HuH-7 (cell line): Measurements from ENCODE around the gene MYBPC1.
"Not testable (repeated sequence)": the region's sequence is repeated elsewhere in the genome, so short reads cannot be mapped to it uniquely, and the experiment has no call there.

Source experiments
- DNase-seq: peaks from one replicate; pipeline ENCODE4 v3.0.0; 2011; ENCODE audit warnings: low spot score

Gene MYBPC1

DNA sequence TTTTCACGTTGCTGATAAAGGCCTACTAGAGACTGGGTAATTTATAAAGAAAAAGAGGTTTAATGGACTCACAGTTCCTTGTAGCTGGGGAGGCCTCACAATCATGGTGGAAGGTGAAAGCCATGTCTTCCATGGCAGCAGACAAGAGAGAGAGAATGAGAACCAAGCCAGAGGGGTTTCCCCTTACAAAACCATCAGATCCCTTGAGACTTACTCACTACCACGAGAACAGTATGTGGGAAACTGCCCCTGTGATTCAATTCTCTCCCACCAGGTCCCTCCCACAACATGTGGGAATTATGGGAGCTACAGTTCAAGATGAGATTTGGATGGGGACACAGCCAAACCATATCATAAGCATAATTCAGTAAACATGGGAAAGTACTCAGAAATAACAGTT is 65.9 kb downstream of the MYBPC1 start:
- DNase-seq: not testable (repeated sequence)

DNA sequence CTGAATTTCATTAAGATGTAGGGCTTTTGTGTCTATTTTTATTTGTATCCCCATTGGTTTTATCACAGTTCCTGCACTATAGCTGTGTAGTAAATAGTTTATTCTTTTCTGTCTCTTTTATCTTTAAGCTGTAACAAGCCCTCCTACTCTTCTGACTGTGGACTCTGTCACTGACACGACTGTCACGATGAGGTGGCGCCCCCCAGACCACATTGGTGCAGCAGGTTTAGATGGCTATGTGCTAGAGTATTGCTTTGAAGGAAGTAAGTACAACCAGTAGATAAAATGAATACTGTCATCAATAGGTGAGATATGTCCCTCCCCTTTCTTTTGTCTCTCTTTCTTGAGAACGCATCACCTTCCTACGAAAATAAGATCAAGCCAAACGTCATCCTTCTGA is 68.5 kb downstream of the MYBPC1 start:
- no peak for DNase-seq

DNA sequence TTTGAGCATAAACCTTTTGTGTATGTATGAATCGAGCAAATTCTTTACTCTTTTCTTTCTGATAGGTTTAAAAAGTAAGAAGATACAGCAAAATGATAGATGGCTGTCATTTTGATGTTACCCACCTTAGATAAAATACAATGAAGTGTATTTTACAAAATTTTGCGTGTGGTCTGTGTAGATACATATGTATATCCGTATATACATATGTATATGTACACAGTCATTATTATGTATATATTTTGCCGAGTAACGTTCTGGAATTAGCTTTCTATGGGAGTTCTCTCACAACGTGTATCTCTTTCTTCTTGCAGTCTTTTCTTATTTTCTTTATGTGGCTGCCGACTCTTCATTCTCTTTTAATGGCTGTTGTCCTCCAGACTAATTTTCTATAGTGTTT is 70.2 kb downstream of the MYBPC1 start:
- DNase-seq: no peak

DNA sequence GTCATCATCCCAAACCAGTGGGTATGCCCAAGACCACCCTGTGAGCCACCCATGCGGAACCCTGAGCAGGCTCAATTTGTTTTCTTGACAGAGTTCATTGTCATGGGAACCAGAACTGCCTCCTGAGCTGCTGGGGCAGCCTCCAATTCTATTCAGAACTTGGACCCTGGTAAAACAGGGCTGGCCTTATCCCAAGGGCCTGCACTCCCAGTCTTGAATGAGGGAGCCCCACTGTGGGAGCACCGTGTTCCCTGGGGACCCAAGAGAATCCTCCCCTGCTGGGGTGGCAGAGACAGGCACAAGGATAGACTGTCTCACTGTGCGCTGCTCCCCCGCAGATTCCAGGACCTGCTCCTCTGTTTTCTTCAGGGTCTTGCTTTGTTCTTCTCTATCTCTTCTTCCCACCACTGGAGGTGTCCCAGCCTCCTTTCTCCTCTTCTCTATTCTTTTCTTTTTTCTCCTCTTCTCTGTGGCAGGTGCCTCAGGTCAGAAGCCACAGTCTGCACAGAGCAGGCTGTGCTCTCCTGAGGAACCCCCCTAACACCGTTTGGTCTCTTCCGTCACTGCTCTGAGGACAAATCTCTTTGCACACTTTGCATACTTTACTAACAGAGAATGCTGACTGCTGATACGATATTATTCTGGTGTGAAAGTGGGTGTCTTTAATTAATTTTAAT is 71.4 kb downstream of the MYBPC1 start:
- DNase-seq: no peak

DNA sequence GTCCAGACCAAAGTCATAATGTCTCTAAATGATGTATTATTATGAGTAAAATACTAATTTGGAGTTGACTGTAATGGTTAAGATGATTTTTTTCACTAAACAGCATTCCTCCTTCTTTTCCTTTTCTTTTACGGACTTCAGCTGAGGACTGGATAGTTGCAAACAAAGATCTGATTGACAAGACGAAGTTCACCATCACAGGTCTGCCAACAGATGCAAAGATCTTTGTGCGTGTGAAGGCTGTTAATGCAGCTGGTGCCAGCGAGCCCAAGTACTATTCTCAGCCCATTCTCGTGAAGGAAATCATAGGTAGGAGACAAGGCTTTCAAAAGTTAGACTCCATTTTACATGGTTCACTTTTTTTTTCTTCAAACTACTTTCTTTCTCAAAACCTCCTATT is 72.8 kb downstream of the MYBPC1 start:
- no peak for DNase-seq

DNA sequence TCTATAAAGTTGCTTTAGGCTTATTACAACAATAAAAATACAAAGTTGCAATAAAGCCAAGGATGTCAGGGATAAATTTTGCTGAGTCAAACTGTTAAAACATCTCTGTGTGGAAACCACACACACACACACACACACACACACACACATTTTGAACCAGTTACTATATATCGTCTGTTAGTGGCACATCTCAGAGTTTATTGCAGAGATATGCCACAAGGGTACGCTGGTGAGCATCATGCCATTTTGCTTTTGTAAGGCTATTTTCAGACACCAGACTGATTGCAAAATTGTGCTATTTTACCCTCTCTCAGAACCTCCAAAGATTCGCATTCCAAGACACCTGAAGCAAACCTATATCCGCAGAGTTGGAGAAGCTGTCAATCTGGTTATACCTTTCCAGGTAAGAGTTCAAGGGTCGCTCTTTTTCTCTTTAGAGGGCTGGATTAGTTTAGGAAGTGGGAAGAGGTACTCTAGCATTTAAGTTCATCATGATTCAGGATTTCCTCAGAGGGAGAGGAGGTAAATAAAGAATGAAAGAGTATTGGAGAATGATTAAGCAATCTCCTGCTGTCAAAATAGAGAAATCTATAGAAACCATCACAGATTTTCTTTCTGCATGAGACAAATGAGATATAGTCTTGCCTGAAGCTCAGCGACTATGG is 75.4 kb downstream of the MYBPC1 start:
- DNase-seq: peak; percentile 41

DNA sequence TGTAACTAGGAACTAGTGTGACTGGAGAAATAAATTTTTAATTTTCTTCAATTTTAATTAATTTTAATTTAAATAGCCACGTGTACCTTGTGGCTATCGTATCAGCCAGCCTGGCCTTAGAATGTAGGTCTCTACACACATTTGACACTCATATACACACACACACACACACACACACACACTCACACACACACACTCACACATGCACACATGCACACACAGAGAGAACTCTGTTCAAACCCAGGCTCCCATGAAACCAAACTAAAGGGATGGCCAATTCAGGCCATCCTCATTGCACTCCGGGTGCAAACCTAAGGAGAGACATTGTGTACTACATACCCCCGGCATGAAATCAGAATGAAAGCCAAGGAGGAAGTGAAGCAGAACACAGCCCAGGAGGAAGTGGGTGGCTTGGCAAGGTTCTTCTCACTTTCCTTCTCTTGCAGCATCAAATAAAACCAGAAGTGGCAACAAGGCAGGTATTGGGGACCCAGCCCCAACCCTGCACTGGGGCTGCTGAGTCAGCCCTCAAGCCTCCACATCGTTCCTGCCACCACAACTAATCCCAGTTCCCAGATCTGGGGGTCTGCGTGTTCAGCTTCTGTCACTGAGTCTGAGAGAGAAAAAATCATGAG is 76.5 kb downstream of the MYBPC1 start:
- DNase-seq: no peak

DNA sequence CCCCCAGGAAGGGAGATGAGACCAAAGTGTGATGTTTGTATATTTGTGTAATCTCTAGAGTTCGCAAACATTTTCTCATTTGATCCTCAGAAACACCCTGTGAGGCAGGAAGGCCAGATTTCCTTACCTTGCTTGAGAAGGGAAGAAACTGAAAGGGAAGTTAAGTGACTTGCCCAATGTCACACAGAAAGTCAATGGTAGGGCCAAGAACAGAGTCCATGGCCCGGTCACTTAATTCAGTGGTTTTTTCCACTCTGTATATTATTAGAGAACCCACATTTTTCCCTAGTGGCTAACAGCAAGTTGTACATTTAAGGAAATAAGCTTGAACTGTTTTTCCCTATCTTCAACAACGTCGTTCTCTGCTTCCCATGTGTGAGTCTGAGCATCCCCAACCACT is 77.1 kb downstream of the MYBPC1 start:
- no peak for DNase-seq

DNA sequence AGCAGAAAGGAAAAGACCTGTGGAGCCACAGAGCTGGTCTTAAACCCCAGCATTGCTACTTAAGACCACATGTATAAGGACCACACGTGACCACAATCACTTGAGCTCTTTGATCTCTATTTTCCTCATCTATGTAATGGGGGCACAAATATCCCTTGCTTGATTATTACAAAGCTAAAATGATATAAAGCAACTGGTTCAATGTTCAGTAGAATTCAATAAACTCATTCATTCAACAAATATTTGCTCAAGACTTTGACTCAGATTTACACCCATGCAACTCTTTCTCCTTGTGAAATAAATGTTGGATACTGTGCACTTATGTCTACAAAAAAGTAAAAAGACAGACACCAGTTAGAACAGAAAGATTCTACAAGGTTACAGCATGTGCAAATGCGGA is 80.8 kb downstream of the MYBPC1 start:
- DNase-seq: no peak

DNA sequence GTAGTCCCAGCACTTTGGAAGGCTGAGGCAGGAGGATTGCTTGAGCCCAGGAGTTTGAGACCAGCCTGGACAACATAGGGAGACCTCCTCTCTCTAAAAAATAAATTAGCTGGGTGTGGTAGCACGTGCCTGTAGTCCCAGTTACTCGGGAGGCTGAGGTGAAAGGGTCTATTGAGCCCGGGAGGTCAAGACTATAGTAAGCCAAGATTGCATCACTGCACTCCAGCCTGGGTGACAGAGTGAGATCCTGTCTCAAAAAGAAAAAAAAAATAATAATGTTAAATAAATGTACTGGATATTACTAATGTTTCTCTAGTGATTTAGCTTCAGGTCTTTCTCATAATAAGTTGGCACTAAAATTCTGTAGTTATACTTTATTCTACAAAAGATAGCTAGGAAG is 81.7 kb downstream of the MYBPC1 start:
- not testable (repeated sequence) for DNase-seq

DNA sequence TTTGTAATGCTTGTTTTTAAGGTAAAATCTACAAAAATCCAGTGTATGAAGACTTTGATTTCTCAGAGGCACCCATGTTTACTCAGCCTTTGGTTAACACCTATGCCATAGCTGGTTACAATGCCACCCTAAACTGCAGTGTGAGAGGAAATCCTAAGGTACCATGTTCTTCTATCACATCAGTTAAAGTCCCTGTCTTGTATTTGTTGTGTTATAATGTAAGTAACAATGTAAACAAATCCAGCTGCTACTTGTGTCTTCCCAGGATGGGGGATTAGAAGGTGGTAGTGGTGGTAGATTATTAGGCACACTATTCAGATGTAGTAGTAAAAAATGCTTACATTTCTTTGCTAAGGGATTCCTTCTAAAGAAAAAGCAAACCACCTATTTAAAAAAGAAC is 83.3 kb downstream of the MYBPC1 start:
- no peak for DNase-seq

DNA sequence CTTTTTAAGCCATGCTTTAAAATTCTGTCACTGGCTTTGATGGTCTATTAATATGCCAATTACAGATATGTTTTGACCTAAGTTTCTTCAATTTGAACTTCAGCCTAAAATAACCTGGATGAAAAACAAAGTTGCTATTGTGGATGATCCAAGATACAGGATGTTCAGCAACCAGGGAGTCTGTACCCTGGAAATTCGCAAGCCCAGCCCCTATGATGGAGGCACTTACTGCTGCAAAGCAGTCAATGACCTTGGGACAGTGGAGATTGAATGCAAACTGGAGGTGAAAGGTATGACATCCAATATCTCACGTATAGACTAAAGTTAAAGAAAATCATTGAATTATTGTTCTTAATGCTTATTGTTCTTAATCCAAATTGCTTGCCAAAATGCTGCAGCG is 85.5 kb downstream of the MYBPC1 start:
- no peak for DNase-seq

DNA sequence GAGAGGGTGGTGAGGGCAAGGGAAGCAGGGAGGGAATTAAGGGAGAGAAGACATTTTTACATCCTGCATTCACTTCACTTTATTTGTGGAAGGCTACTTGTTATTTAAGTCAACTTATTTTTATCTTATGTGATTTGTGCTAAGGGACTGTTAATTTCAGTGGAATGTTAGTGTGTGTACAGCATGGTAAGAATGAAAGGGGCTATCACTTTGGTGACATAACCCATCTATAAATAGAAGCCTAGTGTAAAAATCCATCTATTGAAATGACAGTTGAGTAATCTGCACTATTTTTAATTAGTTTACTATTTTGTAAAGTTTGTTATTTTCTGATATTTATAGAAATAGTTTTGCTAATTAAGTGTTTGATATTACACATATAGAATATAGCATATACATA is 85.9 kb downstream of the MYBPC1 start:
- no peak for DNase-seq

DNA sequence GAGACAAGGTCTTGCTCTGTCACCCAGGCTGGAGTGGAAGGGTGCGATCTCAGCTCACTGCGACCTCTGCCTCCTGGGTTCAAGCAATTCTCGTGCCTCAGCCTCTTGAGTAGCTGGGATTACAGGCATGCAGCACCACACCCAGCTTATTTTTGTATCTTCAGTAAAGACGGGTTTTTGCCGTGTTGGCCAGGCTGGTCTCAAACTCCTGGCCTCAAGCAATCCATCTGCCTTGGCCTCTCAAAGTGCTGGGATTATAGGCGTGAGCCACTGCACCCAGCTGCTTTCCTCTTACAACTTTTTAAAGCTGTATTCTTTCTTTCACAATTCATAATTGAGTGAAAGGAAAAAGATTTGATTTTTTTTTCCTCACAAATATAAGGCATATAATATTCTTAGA is 86.9 kb downstream of the MYBPC1 start:
- DNase-seq: not testable (repeated sequence)

DNA sequence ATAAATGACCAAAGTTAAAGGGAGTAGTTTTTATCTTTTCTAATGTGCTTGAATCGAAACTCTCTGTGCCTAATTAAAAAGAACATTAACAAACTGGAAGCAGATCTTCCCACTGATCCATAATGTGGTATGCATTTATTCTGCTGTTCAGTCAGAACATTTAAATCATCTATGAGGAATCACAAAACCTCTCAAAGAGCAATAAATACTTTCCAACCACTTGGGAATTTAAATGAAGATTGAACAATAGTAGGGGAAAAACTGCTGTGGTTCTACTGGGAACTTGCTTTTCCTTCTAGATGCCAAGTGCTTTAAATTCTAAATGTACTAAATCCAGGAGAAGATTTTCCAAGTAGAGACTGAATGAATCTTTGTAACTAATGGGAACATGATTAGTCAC is 90.3 kb downstream of the MYBPC1 start:
- DNase-seq: no peak

DNA sequence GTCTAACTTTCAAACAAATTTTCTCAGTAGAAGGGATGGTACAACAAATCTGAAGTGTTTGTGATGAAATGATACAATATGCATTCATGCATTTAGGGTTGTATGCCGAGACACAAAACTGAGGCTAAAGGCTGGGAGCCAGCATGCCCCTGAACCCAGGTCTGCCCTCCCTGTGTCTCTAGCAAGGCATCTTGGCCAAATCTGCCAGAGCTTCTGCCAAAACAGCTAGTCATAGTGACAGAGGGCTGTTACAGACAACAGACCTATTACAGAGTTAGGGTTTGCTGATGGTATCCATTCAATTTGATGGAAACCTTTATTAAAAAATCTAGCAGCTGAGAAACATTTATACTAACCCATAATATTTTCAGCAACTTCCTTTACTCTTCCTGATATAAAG is 91.4 kb downstream of the MYBPC1 start:
- DNase-seq: no peak

DNA sequence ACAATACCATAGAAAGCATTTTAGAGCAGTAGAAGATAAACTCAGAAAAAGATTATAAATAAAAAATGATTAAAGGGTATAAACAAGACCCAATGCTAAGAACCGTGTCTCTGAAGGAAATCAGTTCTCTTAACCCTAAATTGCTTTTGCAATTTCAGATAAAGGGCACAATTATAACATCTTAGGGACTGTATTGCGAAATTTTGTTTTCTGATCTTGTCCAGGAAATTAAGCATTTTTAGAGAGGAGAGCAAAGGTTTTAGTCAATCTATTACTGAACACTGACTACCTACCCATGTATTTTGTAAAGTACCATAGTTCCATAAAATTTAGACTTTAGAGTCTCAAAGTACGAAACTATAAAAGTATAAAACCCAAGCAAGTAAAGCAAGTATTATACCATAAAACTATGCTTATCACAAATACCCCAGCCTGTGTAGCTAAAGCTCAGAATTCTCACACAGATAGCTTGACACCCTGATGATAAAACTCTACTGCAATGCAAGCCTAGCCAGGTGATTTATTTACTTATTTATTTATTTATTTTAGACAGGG is 95.8 kb downstream of the MYBPC1 start:
- no peak for DNase-seq

DNA sequence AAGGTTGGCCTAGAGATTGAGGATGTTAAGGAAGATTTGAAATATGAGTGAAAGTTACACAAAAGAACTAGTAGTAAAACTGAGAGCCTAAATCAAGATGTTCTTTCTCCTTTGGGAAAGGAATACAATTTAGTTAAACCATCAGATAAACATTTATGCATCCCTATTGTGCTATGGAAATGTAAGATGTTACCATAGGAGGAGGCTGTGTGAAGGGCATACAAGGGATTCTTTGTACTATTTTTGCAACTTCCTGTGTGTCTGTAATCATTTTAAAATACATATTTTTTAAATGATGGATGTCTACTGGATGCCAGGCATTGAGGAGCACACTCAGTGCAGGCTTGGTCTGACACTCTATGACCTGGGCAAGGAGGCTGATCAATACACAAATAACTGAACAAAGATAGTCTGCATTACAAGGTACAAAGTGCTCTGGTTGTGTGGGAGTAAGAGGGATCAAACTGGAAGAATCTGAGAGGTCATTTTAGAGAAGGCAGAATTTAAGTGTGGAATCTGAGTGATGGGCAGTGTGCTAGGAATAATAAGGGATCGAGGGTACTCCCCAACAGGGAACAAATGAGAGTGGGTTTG is 96.8 kb downstream of the MYBPC1 start:
- no peak for DNase-seq

DNA sequence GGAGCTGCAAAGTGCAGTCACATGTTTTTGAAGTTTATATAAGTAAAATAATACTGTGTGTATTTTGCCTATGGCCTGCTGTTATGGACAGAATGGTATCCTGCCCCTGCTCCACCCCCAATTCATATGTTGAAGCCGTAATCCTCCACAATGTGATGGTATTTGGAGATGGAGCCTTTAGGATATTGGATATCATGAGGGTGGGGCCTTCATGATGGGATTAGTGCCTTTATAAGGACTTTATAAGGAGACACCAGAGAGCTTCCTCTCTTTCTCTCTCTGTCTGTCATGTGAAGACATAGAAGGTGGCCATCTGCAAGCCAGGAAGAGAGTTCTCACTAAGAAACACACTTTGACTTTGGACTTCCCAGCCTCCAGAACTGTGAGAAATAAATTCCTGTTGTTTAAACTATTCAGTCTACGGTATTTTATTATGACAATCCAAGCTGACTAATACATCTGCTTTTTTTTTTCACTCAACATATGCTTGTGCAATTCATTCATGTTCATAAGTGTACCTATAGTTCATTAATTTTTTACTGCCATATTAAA is 99.6 kb downstream of the MYBPC1 start:
- DNase-seq: no peak

DNA sequence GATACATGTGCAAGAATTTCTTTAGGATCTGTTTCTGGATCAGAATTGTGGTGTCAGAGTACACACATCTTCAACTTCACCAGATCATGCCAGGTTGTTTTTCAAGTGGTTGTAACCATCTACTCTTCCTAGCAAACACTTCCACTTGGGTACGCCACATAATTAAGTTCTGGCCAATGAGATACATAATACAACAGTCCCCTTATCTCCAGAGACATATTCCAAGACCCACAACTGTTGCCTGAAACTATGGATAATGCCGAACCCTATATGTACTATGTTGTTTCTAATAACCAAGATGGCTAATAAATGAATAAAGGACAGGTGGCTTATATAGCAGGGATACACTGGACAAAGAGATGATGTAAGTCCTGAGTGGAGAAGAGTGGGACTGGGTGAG is 100.2 kb downstream of the MYBPC1 start:
- no peak for DNase-seq

DNA sequence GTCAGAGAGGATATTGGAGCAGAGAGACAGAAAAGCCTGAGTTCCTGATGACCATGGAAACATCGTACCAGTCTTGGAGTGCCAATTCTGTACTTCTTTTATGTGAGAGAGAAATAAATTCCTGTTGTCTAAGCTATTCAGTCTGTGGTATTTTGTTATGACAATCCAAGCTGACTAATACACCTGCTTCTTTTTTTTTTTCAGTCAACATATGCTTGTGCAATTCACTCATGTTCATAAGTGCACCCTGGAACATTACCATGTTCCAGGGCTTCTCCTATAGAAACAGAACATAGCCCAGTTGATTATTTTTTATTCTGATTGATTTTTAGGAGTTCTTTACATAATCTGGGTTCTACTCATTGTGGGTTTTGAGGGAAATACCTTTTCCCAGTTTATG is 100.9 kb downstream of the MYBPC1 start:
- DNase-seq: no peak
